GM23338 (cell line): ENCODE measurements around the gene DAPK2. TPM values are rescaled to one million over a fixed set of nuclear protein-coding genes. Genes with fewer than 3 reads are reported as not detected.

Source experiments
- ATAC-seq: fragments of 200-7000 bp; cut with Tn5 transposase; 3 replicates; pipeline ENCODE4 v1.9.1; 2020
- DNase-seq: peaks from one replicate; pipeline ENCODE4 v3.0.0-alpha.2; 2015; ENCODE audit warnings: low spot score
- H2AFZ ChIP-seq: fragments of 200-600 bp; sonication (generic); 2 replicates; pipeline ENCODE4 v1.8.0; 2016; ENCODE audit warnings: antibody characterized with exemption, mild to moderate bottlenecking, moderate library complexity
- H3F3A ChIP-seq: fragments of 200-600 bp; sonication (generic); replicated peaks from 2 replicates; pipeline ENCODE4 v1.8.0; 2017; ENCODE audit warnings: antibody characterized with exemption, mixed run types, low read depth
- H3K27ac ChIP-seq: fragments of 200-600 bp; sonication (generic); 2 replicates; pipeline ENCODE4 v1.6.1; 2016; ENCODE audit warnings: low read depth
- H3K27me3 ChIP-seq: fragments of 200-600 bp; sonication (generic); 2 replicates; pipeline ENCODE4 v1.8.0; 2016; ENCODE audit warnings: mild to moderate bottlenecking, mixed run types, moderate library complexity; ENCODE audit not compliant: insufficient read depth
- H3K36me3 ChIP-seq: fragments of 200-600 bp; sonication (generic); 2 replicates; pipeline ENCODE4 v1.8.0; 2016; ENCODE audit warnings: mild to moderate bottlenecking; ENCODE audit not compliant: insufficient read depth
- H3K4me1 ChIP-seq: fragments of 200-600 bp; sonication (generic); 2 replicates; pipeline ENCODE4 v1.8.0; 2016; ENCODE audit warnings: mild to moderate bottlenecking, moderate library complexity; ENCODE audit not compliant: insufficient read depth
- H3K4me2 ChIP-seq: fragments of 200-600 bp; sonication (generic); 2 replicates; pipeline ENCODE4 v1.7.1; 2017; ENCODE audit warnings: mixed run types
- H3K4me3 ChIP-seq: fragments of 200-600 bp; sonication (generic); 2 replicates; pipeline ENCODE4 v1.6.1; 2016; ENCODE audit warnings: mixed run types
- H3K79me2 ChIP-seq: fragments of 200-600 bp; sonication (generic); replicated peaks from 2 replicates; pipeline ENCODE4 v1.8.0; 2017; ENCODE audit warnings: mild to moderate bottlenecking; ENCODE audit not compliant: insufficient read depth
- H3K9me2 ChIP-seq: fragments of 200-600 bp; sonication (generic); 2 replicates; pipeline ENCODE4 v1.8.0; 2017; ENCODE audit not compliant: insufficient read depth
- H4K20me1 ChIP-seq: fragments of 200-600 bp; sonication (generic); replicated peaks from 2 replicates; pipeline ENCODE4 v1.8.0; 2017; ENCODE audit warnings: mild to moderate bottlenecking; ENCODE audit not compliant: insufficient read depth
- H3K27ac Mint-ChIP-seq: 2 replicates; pipeline ENCODE4 v1.8.0; 2020; ENCODE audit warnings: inconsistent platforms, mild to moderate bottlenecking, moderate library complexity, mixed read lengths
- H3K27me3 Mint-ChIP-seq: 3 replicates; pipeline ENCODE4 v1.8.0; 2022; ENCODE audit warnings: low read depth, mild to moderate bottlenecking, moderate library complexity, mixed read lengths, inconsistent platforms; ENCODE audit not compliant: insufficient read depth, poor library complexity
- H3K36me3 Mint-ChIP-seq: 3 replicates; pipeline ENCODE4 v1.8.0; 2021; ENCODE audit warnings: low read depth, mild to moderate bottlenecking, inconsistent platforms, moderate library complexity, mixed read lengths
- H3K4me1 Mint-ChIP-seq: 3 replicates; pipeline ENCODE4 v1.8.0; 2020; ENCODE audit warnings: mild to moderate bottlenecking, inconsistent platforms, mixed read lengths
- H3K4me3 Mint-ChIP-seq: 3 replicates; pipeline ENCODE4 v1.8.0; 2021; ENCODE audit warnings: moderate library complexity, mild to moderate bottlenecking, inconsistent platforms, mixed read lengths
- H3K9me3 Mint-ChIP-seq: 3 replicates; pipeline ENCODE4 v1.8.0; 2020; ENCODE audit warnings: moderate library complexity, mild to moderate bottlenecking, inconsistent platforms, mixed read lengths
- CREB1 ChIP-seq: fragments of 250-450 bp; sonication (Bioruptor Pico); IDR thresholded peaks from 2 replicates; pipeline ENCODE4 v1.5.0; 2020; ENCODE audit warnings: low read depth, mild to moderate bottlenecking, moderate library complexity
- EZH2 ChIP-seq: fragments of 200-600 bp; sonication (generic); IDR thresholded peaks from one replicate; pipeline ENCODE4 v1.8.0; 2017; ENCODE audit warnings: antibody characterized with exemption, mild to moderate bottlenecking, low read depth; ENCODE audit not compliant: unreplicated experiment
- EZH2phosphoT487 ChIP-seq: fragments of 200-600 bp; sonication (generic); IDR thresholded peaks from one replicate; pipeline ENCODE4 v1.8.1; 2018; ENCODE audit warnings: antibody characterized with exemption; ENCODE audit not compliant: unreplicated experiment
- JUNB ChIP-seq: IDR thresholded peaks from one replicate; pipeline ENCODE4 v1.6.1; 2016; ENCODE audit warnings: antibody characterized with exemption; ENCODE audit not compliant: unreplicated experiment
- NANOG ChIP-seq: IDR thresholded peaks from 2 replicates; pipeline ENCODE4 v1.6.1; 2016; ENCODE audit warnings: antibody characterized with exemption, borderline replicate concordance
- POLR2AphosphoS5 ChIP-seq: IDR thresholded peaks from 2 replicates; pipeline ENCODE4 v1.6.1; 2016; ENCODE audit warnings: antibody characterized with exemption, low read depth
- STAT1 ChIP-seq: IDR thresholded peaks from one replicate; pipeline ENCODE4 v1.6.1; 2016; ENCODE audit warnings: antibody characterized with exemption; ENCODE audit not compliant: unreplicated experiment
- ZNF114 ChIP-seq: fragments of 250-450 bp; sonication (Bioruptor Pico); IDR thresholded peaks from 2 replicates; pipeline ENCODE4 v1.5.0; 2020; ENCODE audit warnings: mild to moderate bottlenecking, moderate library complexity
- ZNF331 ChIP-seq: fragments of 250-450 bp; sonication (Bioruptor Pico); IDR thresholded peaks from 2 replicates; pipeline ENCODE4 v1.5.0; 2020; ENCODE audit warnings: low read depth, mild to moderate bottlenecking, moderate library complexity
- polyA plus RNA-seq: library from polyadenylated mRNA; unstranded; fragments of >200 nt; fragmentation: Nextera tagmentation; extraction: Ambion mirVana; gene quantifications from 2 replicates; pipeline ENCODE4 v1.2.1, GENCODE V29; 2016
- total RNA-seq: library from RNA; depleted of rRNA; stranded (reverse); fragments of >200 nt; shearing (Covaris generic); gene quantifications from 2 replicates; pipeline ENCODE4 v1.2.3, GENCODE V29; 2014
- TF ChIP-seq, protein P1 (sequence below): IDR thresholded peaks from one replicate; pipeline ENCODE4 v1.6.1; 2018; ENCODE audit warnings: antibody characterized with exemption; ENCODE audit not compliant: unreplicated experiment
- TF ChIP-seq, protein P2 (sequence below): fragments of 250-450 bp; sonication (Bioruptor Pico); IDR thresholded peaks from 2 replicates; pipeline ENCODE4 v1.5.0; 2020; ENCODE audit warnings: mild to moderate bottlenecking, moderate library complexity
- TF ChIP-seq, protein P3 (sequence below): IDR thresholded peaks from 2 replicates; pipeline ENCODE4 v1.6.1; 2016; ENCODE audit warnings: antibody characterized with exemption
- TF ChIP-seq, protein P4 (sequence below), 2 experiments: fragments of 200-600 bp in 1 of 2; sonication (generic) in 1 of 2; conservative IDR thresholded peaks; 2 replicates each; pipeline versions ENCODE4 v1.5.1 to v1.6.1; 2016 to 2017; ENCODE audit warnings: antibody characterized with exemption in 2 of 2, low read depth in 2 of 2, mild to moderate bottlenecking in 2 of 2, moderate library complexity in 1 of 2

Gene DAPK2
- total and polyA plus RNA-seq, 2 experiments from 2014 or later: 1.6 to 3.1 TPM

DNA sequence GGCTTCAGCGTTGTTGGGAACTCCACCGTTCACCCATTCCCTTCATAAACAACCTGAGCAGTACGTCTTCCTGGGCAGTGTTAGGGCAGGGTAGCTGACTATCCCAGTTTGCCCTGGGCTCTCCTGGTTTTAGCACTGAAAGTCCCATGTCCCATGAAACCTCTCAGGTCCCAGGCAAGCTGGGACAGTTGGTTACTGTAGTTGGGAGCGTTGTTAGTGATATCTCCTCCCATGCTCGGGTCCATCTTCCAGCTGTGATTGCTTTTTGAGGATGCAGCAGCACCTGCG lies 151.7 kb downstream of the DAPK2 start:
- TF ChIP-seq ZNF331 (CRISPR knock-in tag) (no peak), EZH2phosphoT487 (no peak), STAT1 (no peak), POLR2AphosphoS5 (no peak), EZH2 (no peak), CREB1 (CRISPR knock-in tag) (no peak), ZNF114 (CRISPR knock-in tag) (no peak), NANOG (no peak), JUNB (no peak)
- TF ChIP-seq, protein P1, sequence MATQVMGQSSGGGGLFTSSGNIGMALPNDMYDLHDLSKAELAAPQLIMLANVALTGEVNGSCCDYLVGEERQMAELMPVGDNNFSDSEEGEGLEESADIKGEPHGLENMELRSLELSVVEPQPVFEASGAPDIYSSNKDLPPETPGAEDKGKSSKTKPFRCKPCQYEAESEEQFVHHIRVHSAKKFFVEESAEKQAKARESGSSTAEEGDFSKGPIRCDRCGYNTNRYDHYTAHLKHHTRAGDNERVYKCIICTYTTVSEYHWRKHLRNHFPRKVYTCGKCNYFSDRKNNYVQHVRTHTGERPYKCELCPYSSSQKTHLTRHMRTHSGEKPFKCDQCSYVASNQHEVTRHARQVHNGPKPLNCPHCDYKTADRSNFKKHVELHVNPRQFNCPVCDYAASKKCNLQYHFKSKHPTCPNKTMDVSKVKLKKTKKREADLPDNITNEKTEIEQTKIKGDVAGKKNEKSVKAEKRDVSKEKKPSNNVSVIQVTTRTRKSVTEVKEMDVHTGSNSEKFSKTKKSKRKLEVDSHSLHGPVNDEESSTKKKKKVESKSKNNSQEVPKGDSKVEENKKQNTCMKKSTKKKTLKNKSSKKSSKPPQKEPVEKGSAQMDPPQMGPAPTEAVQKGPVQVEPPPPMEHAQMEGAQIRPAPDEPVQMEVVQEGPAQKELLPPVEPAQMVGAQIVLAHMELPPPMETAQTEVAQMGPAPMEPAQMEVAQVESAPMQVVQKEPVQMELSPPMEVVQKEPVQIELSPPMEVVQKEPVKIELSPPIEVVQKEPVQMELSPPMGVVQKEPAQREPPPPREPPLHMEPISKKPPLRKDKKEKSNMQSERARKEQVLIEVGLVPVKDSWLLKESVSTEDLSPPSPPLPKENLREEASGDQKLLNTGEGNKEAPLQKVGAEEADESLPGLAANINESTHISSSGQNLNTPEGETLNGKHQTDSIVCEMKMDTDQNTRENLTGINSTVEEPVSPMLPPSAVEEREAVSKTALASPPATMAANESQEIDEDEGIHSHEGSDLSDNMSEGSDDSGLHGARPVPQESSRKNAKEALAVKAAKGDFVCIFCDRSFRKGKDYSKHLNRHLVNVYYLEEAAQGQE: no peak
- TF ChIP-seq, protein P2, sequence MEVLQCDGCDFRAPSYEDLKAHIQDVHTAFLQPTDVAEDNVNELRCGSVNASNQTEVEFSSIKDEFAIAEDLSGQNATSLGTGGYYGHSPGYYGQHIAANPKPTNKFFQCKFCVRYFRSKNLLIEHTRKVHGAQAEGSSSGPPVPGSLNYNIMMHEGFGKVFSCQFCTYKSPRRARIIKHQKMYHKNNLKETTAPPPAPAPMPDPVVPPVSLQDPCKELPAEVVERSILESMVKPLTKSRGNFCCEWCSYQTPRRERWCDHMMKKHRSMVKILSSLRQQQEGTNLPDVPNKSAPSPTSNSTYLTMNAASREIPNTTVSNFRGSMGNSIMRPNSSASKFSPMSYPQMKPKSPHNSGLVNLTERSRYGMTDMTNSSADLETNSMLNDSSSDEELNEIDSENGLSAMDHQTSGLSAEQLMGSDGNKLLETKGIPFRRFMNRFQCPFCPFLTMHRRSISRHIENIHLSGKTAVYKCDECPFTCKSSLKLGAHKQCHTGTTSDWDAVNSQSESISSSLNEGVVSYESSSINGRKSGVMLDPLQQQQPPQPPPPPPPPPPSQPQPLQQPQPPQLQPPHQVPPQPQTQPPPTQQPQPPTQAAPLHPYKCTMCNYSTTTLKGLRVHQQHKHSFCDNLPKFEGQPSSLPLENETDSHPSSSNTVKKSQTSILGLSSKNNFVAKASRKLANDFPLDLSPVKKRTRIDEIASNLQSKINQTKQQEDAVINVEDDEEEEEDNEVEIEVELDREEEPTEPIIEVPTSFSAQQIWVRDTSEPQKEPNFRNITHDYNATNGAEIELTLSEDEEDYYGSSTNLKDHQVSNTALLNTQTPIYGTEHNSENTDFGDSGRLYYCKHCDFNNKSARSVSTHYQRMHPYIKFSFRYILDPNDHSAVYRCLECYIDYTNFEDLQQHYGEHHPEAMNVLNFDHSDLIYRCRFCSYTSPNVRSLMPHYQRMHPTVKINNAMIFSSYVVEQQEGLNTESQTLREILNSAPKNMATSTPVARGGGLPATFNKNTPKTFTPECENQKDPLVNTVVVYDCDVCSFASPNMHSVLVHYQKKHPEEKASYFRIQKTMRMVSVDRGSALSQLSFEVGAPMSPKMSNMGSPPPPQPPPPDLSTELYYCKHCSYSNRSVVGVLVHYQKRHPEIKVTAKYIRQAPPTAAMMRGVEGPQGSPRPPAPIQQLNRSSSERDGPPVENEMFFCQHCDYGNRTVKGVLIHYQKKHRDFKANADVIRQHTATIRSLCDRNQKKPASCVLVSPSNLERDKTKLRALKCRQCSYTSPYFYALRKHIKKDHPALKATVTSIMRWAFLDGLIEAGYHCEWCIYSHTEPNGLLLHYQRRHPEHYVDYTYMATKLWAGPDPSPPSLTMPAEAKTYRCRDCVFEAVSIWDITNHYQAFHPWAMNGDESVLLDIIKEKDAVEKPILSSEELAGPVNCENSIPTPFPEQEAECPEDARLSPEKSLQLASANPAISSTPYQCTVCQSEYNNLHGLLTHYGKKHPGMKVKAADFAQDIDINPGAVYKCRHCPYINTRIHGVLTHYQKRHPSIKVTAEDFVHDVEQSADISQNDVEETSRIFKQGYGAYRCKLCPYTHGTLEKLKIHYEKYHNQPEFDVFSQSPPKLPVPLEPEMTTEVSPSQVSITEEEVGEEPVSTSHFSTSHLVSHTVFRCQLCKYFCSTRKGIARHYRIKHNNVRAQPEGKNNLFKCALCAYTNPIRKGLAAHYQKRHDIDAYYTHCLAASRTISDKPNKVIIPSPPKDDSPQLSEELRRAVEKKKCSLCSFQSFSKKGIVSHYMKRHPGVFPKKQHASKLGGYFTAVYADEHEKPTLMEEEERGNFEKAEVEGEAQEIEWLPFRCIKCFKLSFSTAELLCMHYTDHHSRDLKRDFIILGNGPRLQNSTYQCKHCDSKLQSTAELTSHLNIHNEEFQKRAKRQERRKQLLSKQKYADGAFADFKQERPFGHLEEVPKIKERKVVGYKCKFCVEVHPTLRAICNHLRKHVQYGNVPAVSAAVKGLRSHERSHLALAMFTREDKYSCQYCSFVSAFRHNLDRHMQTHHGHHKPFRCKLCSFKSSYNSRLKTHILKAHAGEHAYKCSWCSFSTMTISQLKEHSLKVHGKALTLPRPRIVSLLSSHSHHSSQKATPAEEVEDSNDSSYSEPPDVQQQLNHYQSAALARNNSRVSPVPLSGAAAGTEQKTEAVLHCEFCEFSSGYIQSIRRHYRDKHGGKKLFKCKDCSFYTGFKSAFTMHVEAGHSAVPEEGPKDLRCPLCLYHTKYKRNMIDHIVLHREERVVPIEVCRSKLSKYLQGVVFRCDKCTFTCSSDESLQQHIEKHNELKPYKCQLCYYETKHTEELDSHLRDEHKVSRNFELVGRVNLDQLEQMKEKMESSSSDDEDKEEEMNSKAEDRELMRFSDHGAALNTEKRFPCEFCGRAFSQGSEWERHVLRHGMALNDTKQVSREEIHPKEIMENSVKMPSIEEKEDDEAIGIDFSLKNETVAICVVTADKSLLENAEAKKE (CRISPR knock-in tag): no peak
- TF ChIP-seq, protein P3, sequence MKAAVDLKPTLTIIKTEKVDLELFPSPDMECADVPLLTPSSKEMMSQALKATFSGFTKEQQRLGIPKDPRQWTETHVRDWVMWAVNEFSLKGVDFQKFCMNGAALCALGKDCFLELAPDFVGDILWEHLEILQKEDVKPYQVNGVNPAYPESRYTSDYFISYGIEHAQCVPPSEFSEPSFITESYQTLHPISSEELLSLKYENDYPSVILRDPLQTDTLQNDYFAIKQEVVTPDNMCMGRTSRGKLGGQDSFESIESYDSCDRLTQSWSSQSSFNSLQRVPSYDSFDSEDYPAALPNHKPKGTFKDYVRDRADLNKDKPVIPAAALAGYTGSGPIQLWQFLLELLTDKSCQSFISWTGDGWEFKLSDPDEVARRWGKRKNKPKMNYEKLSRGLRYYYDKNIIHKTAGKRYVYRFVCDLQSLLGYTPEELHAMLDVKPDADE: no peak
- TF ChIP-seq, protein P4, sequence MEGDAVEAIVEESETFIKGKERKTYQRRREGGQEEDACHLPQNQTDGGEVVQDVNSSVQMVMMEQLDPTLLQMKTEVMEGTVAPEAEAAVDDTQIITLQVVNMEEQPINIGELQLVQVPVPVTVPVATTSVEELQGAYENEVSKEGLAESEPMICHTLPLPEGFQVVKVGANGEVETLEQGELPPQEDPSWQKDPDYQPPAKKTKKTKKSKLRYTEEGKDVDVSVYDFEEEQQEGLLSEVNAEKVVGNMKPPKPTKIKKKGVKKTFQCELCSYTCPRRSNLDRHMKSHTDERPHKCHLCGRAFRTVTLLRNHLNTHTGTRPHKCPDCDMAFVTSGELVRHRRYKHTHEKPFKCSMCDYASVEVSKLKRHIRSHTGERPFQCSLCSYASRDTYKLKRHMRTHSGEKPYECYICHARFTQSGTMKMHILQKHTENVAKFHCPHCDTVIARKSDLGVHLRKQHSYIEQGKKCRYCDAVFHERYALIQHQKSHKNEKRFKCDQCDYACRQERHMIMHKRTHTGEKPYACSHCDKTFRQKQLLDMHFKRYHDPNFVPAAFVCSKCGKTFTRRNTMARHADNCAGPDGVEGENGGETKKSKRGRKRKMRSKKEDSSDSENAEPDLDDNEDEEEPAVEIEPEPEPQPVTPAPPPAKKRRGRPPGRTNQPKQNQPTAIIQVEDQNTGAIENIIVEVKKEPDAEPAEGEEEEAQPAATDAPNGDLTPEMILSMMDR (conservative IDR thresholded peaks at IDR 0.05; ENCODE audit: low read depth in 2 of 2): no peak
- no peak overlapping the region for H3K27ac Mint-ChIP-seq
- Histone ChIP-seq H3K36me3 (no peaks in the 10 kb centered on the region), H3K27ac (no peak overlapping the region), H3K9me2 (no peaks in the 10 kb centered on the region), H3K4me1 (no peaks in the 10 kb centered on the region), H3K4me3 (no peak overlapping the region), H3F3A (no peaks in the 10 kb centered on the region), H3K27me3 (no peaks in the 10 kb centered on the region), H2AFZ (no peak overlapping the region), H4K20me1 (no peaks in the 10 kb centered on the region), H3K4me2 (no peak overlapping the region), H3K79me2 (no peaks in the 10 kb centered on the region)
- peaks cover 14% of the 10 kb centered on the region for H3K4me1 Mint-ChIP-seq
- ATAC-seq: no peak
- H3K36me3 Mint-ChIP-seq: no peaks in the 10 kb centered on the region; the same call in 2 of the 3 replicates
- no peaks in the 10 kb centered on the region for H3K9me3 Mint-ChIP-seq
- no peak for DNase-seq
- peaks cover 3% of the 10 kb centered on the region for H3K27me3 Mint-ChIP-seq
- no peak overlapping the region for H3K4me3 Mint-ChIP-seq
